Bronchus fibroblast of lung (primary cell): ENCODE results near the gene CCZ1. TPM values are rescaled to one million over a fixed set of nuclear protein-coding genes. Genes with fewer than 3 reads are reported as not detected.

Experiments
- total RNA-seq: library from RNA; depleted of rRNA; stranded (reverse); fragments of >200 nt; gene quantifications from 2 replicates; pipeline ENCODE4 v1.2.3, GENCODE V29; 2015

CCZ1 gene
- total RNA-seq = 57.1 and 63.7 TPM in 2 replicates

GRCh38 chr7:5898480-5899224 is at the start of gene CCZ1:
CCZ1 (plus strand) TSS chr7:5898733; CDS start chr7:5898800, 67 bp downstream.

GRCh38 chr7:5970347-5970911 is 71.9 kb downstream of the CCZ1 start, which contains the start of gene RSPH10B:
RSPH10B (minus strand) TSS chr7:5970689; CDS start chr7:5967116, 3,573 bp downstream.

Other genes with a start within 250 kb of the CCZ1 start
- gene RNF216, start 117.1 kb upstream of the CCZ1 start, total RNA-seq = 19.5 and 23.5 TPM in 2 replicates
- gene OCM, start 17.9 kb upstream of the CCZ1 start, total RNA-seq = not detected in 2 replicates
- gene RSPH10B, start 72.0 kb downstream of the CCZ1 start, total RNA-seq = not detected in 2 replicates
- 9.2 and 12.0 TPM in 2 replicates for gene PMS2, start 110.3 kb downstream of the CCZ1 start, total RNA-seq
- 77.8 and 78.2 TPM in 2 replicates for gene AIMP2, start 110.5 kb downstream of the CCZ1 start, total RNA-seq
- gene ANKRD61, start 132.6 kb downstream of the CCZ1 start, total RNA-seq = 0.15 TPM in 1 of 2 replicates, not detected in the other
- gene EIF2AK1, start 160.4 kb downstream of the CCZ1 start, total RNA-seq = 179 and 216 TPM in 2 replicates
- 3.2 and 3.3 TPM in 2 replicates for gene USP42, start 206.2 kb downstream of the CCZ1 start, total RNA-seq